HG02970 (cell line): ENCODE measurements around the gene IVL.

Source experiments
- ATAC-seq: cut with Tn5 transposase; IDR thresholded peaks from one replicate; pipeline ENCODE4 v1.9.1; 2021; ENCODE audit warnings: mild to moderate bottlenecking, moderate library complexity, moderate number of reproducible peaks; ENCODE audit not compliant: unreplicated experiment, low FRiP score

IVL gene

DNA sequence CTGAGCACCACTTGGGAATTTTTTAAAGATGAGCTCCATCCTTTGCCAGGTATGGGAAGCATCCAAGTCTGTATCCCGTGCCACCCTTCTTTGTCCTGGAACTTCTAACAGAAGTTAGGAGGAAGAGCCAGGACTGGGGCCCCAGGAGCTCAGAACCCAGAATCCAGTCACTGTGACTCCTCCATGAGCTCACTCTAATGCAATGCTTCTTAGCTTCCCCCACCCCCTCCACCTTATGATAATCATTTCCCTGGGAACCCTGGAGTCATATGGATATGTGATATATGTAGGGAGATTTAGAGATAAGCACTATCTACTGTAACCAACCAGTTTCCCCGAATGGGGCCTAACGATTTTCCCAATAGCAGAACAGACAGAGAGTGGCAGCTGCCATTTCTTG, 37.9 kb downstream of the IVL start:
- ATAC-seq, result no peak

DNA sequence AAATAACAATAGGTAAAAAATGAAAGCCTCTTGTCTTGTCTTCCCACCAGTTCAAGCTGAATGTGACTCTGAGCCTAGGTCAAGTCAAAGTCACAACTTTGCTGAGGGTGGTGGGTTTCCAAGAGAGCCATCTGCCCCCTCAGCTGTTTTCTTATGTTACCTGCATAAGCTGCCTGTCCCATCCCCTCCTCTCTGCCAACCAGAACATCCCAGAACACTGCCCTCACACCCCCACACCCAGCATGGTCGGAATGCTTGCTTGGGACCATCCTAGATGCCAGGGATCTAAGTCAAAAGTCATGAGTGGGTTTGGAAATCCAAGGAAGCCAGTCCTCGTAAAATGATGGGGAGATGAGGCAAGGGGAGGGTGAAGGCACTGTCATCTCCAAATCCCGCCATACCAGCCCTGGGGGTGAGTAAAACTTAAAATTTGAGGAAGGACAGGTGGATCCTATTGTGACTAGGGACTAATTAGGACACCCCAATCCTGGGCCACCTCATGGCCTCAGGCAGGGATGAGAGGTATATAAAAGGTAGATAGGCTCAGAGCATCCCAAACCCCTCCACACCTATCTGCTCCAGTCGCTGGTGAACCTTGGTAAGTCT, 38.4 kb downstream of the IVL start, which contains the start of gene SPRR5:
SPRR5 (plus strand) TSS at position 556 of the 606 bp plus-strand sequence. CDS start 1,349 bp downstream, outside the sequence.
- ATAC-seq, result no peak

DNA sequence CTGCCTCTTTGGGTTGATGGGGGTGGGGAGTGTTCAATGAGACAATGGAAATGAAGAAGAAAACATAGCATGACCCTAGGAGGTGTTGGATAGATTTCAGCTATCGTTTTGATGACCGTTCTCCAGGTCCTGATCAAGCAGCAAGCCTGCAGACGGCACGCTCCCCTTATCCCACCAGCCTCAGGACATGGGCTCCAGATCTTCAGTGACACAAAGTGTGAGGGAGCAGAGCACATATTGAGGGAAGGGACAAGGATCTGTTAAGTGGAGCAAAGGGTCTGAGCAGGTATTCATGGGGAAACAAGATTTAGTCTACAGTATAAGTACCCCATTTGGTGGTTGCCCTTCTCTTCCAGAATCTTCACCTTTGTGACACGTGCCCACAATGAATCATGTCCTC, 43.4 kb downstream of the IVL start:
- no peak for ATAC-seq

DNA sequence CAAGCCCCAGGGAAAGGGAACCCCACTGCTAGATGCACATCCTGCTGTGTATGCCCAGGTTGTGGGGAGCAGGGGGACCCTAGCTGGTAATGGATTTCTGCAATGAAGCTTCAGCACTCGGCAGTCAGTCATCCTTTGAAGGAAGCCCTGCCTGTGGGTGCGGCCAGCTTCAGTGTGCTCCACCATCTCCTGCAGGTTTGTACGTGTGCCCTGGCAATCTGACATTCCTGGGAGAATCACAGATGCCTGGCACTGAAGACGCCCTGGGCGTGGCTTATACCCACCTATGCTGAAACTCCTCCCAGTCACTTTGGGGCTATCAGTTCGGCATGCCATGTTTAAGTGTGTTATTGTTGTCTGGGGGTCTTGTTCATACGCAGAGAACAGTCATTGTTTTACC, 45.4 kb downstream of the IVL start:
- ATAC-seq, result no peak

DNA sequence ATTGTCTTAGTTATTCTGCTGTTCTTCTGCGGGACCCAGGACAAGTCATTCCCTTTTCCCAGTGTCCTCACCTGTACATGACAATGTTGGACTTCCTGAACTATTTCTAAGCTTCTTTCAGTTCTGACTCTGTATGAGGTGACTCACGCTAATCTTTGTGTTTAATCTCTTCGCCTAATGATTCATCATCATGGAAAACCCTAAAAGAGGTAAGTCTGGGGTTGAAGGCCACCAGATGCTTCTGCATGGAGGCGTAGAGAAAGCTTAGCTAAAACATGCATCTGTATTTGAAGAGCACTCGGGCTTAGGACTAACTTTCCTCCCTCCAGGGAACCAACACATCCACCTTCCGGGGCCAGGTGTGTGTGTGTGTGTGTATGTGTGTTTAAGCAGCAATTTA, 46.1 kb downstream of the IVL start:
- no peak for ATAC-seq

DNA sequence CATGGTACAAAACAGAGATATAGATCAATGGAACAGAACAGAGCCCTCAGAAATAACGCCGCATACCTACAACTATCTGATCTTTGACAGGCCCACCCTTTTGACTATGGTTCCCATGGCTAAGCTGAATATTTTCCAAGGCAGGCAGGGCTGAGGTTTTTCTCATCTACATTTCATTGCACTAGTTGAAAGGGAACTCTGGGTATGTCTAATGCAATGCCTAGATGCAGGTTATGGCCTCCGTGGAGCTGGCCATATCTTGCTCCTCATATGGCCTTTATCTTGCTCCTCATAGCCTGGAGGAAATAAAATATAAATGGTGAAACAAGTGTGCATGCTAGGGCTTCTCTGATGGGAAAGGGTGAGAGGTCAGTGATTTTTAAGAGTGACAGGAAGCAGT, 49.2 kb downstream of the IVL start:
- no peak for ATAC-seq

DNA sequence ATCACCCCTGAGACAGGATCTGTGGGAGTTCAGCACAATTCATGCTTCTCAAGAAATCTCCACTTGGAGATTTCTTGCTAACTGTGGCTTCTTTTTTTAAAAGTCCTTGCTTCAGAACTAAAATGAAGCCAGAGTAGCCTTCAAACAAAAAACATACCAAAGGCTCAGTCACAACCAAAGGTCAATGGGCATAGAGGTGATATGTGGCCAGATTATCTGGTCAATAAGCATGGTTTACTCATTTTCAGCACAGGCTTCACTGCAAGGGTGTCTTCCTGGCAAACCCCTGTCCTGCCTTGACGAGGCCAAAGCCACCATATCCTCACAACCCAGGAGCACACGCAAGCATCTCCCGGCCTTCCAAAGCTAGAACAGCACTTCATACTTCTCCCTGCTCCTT, 50.9 kb downstream of the IVL start:
- ATAC-seq, result no peak

DNA sequence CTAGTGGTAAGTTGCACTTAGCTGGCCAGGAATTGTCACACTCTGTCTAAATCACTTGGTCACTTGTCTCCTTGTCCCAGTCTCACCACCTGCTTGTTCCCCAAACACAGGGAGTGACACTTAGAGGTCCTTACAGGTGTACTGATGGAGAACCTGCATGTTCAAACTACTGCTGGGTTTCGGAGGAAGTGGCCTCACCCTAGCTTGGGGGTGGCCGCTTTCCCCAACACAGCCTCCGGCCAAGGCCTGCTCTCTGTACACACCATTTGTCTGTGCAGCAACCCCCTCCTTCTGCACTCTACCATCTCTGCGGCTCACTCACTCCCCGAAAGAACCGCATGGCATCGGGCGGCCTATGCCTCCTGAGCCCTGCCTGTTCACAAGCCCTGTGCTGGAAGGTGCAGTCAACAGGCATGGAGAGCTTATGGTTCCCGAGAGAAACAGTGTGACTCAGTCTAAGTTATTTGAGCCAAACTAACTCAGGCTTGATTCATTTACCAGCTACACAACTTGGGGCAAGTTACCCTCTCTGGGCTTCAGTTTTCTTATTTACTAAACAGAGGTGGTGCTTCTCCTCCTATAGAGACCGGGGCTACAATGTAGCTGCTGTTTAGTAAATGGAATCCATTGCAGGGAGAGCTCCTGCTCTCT, 51.6 kb downstream of the IVL start:
- ATAC-seq, result no peak

DNA sequence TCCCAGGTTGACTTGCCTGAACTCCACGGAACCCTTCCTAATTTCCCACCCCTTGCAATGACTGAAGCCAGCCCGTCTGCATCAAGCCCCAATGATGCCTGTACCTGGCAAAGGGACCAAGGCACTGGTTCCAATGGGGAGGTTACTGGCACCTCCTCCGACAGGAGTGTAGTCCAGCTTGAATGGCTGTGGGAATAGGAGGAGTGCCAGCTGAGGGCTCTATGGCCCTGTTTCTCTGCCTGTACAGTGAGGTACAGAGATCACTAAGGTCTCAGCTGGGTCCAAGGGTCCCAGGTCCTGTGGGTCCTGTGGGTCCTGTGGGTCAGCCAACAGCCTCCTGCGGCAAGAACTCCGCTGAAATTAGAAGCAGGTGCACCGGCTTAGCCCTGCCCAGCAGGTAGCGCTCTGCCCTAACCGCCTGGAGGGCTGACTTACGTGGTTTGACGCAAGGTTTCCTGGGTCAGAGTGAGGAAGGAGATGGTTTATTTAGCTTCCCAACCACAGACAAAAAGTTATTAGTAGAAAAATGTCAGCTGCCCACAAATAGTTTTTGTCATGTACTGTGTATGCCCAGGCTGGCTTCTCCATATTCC, 52.2 kb downstream of the IVL start:
- ATAC-seq, result no peak
